ENCODE results near the gene LRP1.

Gene LRP1

DNA sequence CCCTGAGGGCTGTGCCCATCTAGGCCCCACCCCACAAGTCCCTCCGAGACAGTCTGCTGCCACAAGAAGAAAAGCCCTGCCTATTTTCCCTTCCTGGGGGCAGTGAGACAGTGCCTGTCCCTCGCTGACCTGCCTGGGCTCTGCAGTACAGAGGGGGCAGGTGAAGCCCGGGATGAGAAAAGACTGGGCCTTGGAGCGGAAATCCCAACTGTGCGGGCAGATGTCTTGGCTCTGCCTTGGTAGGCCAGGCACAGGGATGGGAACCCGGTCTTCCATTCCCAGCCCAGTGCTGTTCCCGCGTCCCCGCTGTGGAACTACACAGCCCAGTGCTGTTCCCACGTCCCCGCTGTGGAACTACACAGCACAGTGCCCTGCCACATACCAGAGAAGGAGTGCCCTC, 75.5 kb downstream of the LRP1 start:
- TF ChIP-seq, protein P1, sequence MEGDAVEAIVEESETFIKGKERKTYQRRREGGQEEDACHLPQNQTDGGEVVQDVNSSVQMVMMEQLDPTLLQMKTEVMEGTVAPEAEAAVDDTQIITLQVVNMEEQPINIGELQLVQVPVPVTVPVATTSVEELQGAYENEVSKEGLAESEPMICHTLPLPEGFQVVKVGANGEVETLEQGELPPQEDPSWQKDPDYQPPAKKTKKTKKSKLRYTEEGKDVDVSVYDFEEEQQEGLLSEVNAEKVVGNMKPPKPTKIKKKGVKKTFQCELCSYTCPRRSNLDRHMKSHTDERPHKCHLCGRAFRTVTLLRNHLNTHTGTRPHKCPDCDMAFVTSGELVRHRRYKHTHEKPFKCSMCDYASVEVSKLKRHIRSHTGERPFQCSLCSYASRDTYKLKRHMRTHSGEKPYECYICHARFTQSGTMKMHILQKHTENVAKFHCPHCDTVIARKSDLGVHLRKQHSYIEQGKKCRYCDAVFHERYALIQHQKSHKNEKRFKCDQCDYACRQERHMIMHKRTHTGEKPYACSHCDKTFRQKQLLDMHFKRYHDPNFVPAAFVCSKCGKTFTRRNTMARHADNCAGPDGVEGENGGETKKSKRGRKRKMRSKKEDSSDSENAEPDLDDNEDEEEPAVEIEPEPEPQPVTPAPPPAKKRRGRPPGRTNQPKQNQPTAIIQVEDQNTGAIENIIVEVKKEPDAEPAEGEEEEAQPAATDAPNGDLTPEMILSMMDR (conservative IDR thresholded peaks at IDR 0.05), result no peak
- H3K27ac ChIP-seq, result no peak overlapping the region

DNA sequence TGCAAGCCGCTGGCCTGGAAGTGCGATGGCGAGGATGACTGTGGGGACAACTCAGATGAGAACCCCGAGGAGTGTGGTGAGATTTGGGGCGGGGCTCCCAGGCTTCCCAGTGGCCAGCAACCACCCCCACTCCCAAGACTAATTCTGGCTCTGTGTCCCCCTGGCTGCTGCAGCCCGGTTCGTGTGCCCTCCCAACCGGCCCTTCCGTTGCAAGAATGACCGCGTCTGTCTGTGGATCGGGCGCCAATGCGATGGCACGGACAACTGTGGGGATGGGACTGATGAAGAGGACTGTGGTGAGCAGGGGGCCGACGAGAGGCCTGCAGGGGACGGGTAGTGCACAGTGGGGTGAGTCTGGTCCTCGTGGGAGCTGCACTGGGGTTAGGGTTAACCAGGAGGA, 76.2 kb downstream of the LRP1 start:
- TF ChIP-seq, protein P1 (conservative IDR thresholded peaks at IDR 0.05), result no peak
- no peak for TF ChIP-seq ZFX (IDR thresholded peaks at IDR 0.05)
- no peak overlapping the region for H3K27ac ChIP-seq

DNA sequence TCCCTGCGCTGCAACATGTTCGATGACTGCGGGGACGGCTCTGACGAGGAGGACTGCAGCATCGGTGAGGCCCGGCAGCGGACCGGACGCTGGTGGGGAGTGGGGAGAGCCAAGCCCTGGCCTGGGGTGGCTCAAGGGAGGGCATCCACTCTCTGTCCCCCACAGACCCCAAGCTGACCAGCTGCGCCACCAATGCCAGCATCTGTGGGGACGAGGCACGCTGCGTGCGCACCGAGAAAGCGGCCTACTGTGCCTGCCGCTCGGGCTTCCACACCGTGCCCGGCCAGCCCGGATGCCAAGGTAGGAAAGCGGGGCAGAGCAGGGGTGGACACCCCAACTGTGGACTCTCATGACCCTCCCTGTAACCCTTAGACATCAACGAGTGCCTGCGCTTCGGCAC, 76.9 kb downstream of the LRP1 start:
- TF ChIP-seq, protein P1 (conservative IDR thresholded peaks at IDR 0.05), result no peak
- no peak for TF ChIP-seq ZFX (IDR thresholded peaks at IDR 0.05)
- no peak overlapping the region for H3K27ac ChIP-seq

DNA sequence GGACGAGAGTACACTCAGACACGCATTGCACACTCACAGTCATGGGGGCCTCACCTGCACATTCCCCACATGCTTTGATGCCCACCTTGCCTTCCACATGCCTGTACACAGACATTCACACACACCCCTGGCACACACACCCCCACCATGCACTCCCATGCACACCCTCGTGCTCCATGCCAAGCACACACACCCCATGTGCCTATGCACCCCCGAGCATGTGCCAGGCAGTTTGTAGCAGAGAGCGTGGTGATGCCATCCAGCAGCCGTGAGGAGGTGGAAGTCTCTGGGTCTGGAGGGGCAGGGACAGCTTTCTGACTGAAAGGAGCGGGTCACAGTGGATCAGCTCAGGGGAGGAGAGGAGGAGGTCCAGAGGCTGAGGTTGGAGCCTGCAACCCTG, 77.6 kb downstream of the LRP1 start:
- H3K27ac ChIP-seq, result no peak overlapping the region
- TF ChIP-seq ZFX (IDR thresholded peaks at IDR 0.05), result no peak
- TF ChIP-seq, protein P1 (conservative IDR thresholded peaks at IDR 0.05), result no peak

DNA sequence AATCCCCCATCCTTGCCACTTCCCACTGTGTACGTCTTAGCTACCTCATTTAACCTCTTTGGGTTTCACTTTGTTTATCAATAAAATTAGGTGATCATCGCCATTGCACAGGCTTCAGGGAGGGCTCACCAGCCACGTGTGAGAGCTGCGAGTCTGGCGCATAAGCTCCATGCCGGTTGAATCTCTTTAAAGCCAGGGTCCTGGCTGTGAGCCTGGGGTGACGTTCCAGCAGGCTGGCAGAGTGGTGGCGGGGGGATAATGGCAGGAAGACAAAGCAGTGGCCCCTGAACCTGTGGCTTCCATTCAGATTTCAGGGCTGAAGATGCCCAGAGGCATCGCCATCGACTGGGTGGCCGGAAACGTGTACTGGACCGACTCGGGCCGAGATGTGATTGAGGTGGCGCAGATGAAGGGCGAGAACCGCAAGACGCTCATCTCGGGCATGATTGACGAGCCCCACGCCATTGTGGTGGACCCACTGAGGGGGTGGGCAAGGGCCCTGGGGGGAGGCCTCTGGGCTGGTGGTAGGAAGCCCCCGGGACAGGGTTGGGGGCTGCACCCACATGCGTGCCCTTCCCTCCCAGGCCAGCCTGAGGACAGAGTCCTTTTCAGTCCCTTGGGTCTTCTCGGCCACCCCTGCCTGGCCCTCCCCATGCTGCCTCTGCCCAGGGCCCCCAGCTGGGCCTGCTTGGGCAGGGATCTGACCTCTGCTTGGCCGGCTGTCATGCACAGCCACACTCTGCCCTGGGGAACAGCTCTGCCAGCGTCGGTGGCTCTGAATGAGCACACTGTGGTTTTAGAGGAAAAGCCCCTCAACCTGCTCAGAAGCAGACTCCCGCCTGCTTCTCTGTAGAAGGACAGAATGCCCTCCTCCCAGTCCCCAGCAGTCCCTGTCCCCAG, 79.7 kb downstream of the LRP1 start:
- TF ChIP-seq, protein P1 (conservative IDR thresholded peaks at IDR 0.05), result no peak

DNA sequence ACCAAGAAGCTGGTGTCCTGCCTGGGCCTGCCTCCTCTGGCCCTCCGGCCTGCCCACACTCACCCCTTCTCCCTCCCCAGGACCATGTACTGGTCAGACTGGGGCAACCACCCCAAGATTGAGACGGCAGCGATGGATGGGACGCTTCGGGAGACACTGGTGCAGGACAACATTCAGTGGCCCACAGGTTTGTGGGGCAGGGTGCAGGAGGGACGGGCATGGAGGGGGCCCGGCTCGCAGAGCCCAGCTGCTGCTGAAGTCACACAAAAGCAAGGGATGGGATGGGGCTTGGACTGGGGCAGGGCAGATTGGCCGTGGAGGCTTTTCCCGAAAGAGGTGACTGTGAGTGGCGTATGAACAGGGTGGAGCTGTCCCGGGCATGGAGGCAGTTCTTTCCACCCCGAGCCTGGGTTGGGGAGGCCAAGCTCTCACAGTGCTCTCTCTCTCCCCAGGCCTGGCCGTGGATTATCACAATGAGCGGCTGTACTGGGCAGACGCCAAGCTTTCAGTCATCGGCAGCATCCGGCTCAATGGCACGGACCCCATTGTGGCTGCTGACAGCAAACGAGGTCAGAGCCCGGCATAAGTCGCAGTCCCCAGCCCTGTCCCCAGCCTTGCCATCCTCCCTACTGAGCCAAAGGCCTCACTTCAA, 80.5 kb downstream of the LRP1 start:
- no peak overlapping the region for H3K27ac ChIP-seq
- TF ChIP-seq ZFX (IDR thresholded peaks at IDR 0.05), result no peak
- TF ChIP-seq, protein P1 (conservative IDR thresholded peaks at IDR 0.05), result no peak

More for the DNA sequence above, 79.7 kb downstream of the LRP1 start:
- H3K27ac ChIP-seq, result no peak overlapping the region

DNA sequence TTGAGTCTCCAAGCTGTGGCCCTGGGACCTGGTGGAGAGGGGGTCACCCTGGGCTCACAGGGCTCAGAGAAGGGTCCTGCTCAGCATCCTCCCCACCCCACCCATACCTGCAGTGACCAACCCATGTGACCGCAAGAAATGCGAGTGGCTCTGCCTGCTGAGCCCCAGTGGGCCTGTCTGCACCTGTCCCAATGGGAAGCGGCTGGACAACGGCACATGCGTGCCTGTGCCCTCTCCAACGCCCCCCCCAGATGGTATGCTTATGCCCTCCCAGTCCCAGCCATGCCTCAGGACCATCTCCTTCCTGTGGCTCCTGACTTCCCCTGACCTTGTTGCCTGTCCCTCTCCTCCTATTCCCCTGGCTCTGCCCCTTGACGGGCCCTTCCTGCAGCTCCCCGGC, 81.6 kb downstream of the LRP1 start:
- H3K27ac ChIP-seq, result no peak overlapping the region

More for the DNA sequence above, 81.6 kb downstream of the LRP1 start:
- TF ChIP-seq, protein P1 (conservative IDR thresholded peaks at IDR 0.05), result no peak
- TF ChIP-seq ZFX (IDR thresholded peaks at IDR 0.05), result no peak
